ENCODE measurements around the gene LAMC3.

DNA sequence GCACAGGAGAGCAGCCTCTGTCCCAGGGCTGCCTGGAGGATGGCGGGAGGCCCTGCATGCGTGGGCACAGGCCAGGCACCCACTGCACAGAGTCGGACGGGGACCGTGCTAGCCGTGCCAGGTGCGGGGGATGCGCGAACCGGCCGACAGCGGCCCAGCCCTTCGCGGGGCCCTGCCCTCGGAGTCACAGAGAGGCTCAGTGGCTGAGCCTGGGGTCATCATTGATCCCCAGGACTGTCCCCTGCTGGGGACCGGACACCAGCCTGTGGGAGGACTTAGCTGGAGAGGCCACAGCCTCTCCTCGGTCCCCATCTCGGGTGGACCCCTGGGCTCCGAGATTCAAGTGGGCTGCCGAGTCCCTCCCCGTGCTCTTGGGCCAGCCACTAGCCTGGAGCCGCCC, 19.1 kb upstream of the LAMC3 start:
- TF ChIP-seq CTCF (conservative IDR thresholded peaks at IDR 0.05; ENCODE audit: low read depth, low read length): no peak
- no peak for TF ChIP-seq EZH2 (IDR thresholded peaks at IDR 0.05; ENCODE audit: low read length, unreplicated experiment)
- no peak for TF ChIP-seq EZH2phosphoT487 (IDR thresholded peaks at IDR 0.05; ENCODE audit: borderline replicate concordance, low read length)
